Right renal pelvis (tissue), 4 donors: ENCODE data around the gene TMEM258. TPM values are rescaled to one million over a fixed set of nuclear protein-coding genes. Genes with fewer than 3 reads are reported as not detected.

Experiments
- DNase-seq, 4 donors: peaks; one replicate each; pipeline ENCODE4 v3.0.0-alpha.2; 2013; ENCODE audit warnings: low read depth in 4 of 4, low spot score in 3 of 4, missing footprints in 1 of 4
- polyA plus RNA-seq, 4 donors: library from polyadenylated mRNA; unstranded; fragments of 120-200 nt; gene quantifications; one replicate each; pipeline ENCODE4 v1.2.1, GENCODE V29; 2013; ENCODE audit not compliant: insufficient read length in 4 of 4

TMEM258 gene
- polyA plus RNA-seq, 4 donors: 153 to 199 (median 169) TPM

- DNase-seq: no peak
Observed at GRCh38 chr11:61826930-61827570, 34.7 kb upstream of the TMEM258 start.

DNA sequence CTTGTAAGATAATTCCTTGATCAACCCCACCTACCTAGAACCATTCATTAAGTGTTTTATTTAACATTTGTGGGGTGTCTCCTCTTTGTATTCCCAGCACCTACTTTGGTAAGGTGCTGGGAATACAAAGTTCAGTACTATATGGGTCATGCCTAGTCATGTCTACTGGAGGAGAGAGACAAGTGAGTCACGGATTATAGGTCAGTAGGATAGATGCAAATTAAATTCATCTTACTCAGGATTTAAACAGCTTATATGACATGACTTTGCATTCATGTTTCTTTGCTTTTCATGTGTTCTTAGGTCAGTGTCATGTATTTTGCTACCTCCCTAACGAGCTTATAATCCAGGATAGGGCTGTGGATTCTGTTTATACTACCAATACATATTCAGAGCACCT is 27.8 kb upstream of the TMEM258 start:
- DNase-seq: no peak

- no peak for DNase-seq
Observed at GRCh38 chr11:61817471-61818202, 25.2 kb upstream of the TMEM258 start.

- peak in 3 of 4 donors; percentile 81 to 84 (median 83) for DNase-seq
Observed at GRCh38 chr11:61816736-61817455, 24.5 kb upstream of the TMEM258 start, which contains the start of gene FADS1. Gene FADS1, minus strand, starts transcription at chr11:61817003. Its CDS starts 74 bp downstream, at chr11:61816929.

GRCh38 chr11:61815790-61816735 is 23.7 kb upstream of the TMEM258 start:
- no peak for DNase-seq

DNA sequence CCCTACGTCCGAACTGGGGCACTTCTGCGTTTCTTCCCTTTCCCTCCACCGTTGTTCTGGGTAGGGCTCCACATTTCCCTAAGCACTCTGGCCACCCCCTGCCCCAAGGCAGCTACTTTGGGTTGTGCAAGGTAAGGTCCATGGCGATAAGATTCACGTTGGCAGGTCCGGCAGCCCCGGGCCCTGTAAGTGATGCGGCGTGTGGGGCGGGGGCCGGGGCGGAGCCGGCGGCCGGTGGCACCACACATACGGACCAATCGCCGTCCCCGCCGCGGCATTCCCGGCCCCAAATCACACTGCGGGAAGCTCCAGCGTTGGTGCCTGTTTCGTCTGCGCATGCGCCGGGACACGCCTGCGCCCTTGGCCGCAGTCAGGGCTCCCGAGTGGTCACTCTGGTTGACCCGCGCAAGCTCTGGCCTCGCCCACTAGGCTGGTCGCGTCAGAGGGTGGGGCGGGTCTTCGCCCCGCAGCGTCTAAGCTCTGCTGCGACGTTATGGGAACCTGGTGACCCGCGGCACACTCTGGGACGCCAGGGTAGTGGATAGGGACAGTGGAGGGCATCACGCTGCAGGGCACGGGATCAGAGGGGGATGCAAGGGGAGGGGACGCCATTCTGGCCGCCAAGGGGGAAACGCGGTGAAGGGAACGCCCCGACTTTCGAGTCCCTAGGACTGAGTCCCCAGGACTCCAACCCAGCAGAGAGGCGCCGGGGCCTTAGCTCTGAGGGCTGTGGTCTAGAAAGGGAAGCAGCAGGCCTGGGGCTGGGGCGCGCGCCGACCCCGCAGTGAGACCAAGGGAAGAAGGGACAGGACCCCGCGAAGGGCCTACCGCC is 22.8 kb upstream of the TMEM258 start:
- DNase-seq: peak in 2 of 4 donors; percentile 81 to 90

DNA sequence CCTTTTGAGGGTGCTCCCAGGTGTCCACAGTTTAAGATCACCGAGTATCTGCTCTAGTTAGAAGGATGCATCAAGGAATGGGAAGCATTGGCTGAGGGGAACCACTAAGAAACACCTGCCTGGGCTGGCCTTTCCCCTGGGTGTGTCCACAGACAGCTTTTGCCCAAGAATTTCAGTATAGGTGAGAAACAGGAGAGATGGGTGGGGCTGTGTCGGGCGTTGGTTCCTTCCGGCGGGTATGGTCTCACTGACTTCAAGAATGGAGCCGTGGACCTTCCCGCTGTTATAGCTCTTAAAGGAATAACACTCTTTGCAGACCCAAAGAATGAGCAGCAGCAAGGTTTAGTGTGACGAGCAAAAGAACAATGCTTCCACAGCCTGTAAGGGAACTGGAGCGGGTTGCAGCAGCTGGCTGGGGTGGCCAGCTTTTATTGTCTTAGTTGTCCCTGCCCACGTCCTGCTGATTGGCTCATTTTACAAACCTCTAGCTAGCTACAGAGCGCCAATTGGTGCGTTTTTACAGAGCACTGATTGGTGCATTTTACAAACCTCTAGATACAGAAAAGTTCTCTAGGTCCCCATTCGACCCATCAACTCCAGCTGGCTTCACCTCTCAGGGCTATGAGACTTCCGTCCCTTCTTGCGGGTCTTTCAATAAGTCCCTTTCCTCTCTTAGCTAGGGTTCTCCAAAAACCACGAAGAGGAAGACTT is 22.0 kb upstream of the TMEM258 start:
- DNase-seq: no peak

GRCh38 chr11:61812736-61813411 is 20.5 kb upstream of the TMEM258 start:
- DNase-seq: no peak

DNA sequence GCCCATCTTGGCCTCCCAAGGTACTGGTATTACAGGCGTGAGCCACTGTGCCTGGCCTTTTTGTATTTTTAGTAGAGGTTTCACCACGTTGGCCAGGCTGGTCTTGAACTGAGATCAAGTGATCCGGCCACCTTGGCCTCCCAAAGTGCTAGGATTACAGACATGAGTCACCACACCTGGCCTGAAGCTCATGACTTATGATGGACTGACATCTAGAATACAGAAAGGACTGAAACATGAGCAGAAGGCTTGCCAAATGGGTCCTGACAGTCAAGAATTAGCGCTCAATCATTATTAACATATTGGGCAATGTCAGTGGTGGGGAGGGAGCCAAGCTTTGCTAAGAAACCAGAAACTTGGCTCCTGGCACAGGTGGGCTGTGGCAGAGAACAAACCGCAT is 19.4 kb upstream of the TMEM258 start:
- no peak for DNase-seq

- no peak for DNase-seq
Observed at GRCh38 chr11:61810671-61811175, 18.3 kb upstream of the TMEM258 start.

DNA sequence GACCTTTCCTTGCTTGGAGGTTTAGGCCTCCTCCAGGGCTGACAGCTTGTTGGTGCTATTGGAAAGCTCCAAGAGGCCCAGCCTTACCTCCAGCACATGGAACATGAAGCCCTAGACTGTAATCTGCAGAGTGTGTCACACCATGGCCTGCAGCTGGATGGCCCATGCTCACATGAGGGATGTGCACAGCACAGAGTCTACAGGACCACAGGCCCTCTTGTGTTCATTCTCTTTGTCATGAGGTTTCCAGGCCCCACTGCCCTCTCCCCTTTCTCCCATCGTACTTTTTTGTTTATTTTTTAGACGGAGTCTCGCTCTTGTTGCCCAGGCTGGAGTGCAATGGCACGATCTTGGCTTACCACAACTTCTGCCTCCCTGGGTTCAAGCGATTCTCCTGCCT is 14.4 kb upstream of the TMEM258 start:
- DNase-seq: no peak

GRCh38 chr11:61805146-61805545 is 12.7 kb upstream of the TMEM258 start:
- DNase-seq: no peak

DNA sequence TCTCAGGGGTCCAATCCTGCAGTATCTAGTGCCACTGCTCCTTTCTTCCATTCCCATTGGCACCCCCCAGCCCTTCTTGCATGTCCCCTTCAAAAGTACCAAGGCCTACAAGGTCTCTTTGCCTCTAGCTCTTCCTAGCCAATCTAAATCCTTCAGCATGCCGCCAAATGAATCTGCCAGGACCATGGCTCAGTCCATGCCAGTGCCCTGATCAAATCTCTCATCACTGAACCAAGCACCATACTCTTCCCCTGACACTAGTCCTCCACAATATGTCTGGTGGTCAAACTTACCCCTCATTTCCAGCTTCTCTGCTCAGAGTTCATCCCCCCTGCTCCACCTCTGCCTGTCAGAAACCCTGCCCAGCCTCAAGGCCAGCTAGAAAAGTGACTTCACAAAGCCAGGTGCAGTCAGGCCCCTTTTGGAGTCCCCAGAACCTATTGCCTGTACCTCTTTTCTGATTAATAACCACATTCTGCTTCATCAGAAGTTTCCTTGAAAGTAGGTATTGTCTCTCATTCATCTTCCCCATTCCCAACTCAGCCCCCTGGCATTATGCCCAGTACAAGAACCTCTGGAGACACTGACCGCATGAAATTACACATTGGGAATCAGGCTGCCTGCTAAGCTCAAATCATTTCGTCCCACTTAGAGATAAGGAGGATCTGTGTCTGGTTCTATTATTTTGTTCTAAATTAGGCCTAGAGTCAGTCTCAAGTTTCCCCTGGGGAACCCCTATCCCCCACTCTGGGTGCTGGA is 11.7 kb upstream of the TMEM258 start:
- no peak for DNase-seq

GRCh38 chr11:61802605-61803004 is 10.2 kb upstream of the TMEM258 start:
- DNase-seq: no peak

DNA sequence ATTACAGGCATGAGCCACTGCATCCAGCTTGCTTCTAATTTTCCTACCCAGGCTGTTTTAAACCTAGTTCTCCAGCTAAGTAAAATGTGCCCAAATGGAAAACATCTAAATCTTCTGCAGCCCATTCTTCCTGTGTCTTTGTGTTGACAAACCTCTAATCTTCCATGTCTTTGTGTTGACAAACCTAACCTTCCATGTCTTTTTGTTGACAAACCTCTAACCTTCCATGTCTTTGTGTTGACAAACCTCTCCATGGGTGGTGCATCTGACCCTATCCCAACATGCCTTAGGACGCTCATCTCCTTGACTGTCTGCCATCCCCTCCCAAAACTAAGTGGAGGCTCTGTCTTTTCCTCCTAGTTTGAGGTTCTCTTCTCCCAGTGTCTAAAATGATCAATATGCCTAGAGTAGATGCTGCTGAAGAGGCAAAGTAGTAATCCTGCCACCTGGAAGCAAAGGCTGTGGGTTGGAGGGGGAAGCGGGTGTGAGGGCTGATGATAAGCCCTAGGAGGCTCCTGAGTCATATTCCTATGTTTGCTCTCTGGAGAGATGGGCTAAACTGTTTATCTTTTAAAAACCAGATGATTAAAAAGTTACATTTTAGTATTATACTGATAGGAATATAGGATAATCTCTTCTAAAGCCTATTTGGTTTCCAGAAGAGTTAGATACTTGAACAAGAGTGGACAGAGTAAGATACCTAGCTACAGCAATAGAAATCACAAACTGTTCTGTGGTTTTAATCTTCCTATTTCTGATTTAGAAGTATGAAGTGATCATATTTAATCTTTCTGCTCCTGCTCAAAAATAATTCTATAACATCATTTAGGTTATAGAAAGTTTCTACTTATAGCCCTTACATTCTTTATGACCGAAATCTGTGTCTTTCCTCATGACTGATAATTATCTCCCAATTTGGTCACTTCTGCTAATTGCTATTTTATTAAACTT is 8.2 kb upstream of the TMEM258 start:
- no peak for DNase-seq

DNA sequence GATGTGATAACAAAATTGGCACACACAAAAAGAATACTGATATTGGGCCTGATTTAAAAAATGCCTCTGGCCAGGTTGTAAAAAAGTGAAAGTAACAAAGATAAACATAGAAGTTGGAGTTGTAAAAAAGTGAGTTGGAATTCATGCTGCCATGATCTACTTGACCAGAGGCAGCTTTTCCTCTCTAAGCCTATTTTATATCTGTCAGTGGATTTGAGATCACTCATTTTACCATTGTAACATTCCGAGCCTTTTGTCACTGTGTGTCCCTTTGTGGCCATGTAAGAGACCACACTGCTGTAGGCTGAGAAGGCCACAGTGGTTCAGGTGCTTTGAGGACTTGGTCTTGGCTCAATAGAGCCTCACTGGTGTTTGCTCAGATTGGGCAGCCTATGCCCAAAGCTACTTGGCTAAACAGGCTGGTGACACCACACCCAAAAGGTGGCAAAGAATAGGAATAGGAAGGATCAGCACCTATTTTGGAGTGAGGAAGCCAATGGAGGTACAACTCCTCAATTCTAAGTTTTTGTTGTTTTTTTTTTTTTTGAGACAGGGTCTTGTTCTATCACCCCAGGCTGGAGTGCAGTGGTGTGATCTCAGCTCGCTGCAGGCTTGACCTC is 7.4 kb upstream of the TMEM258 start:
- no peak for DNase-seq
